ENCODE data around the gene EBNA1BP2.
"Not testable (repeated sequence)": the region's sequence is repeated elsewhere in the genome, so short reads cannot be mapped to it uniquely, and the experiment has no call there.

EBNA1BP2 gene

DNA sequence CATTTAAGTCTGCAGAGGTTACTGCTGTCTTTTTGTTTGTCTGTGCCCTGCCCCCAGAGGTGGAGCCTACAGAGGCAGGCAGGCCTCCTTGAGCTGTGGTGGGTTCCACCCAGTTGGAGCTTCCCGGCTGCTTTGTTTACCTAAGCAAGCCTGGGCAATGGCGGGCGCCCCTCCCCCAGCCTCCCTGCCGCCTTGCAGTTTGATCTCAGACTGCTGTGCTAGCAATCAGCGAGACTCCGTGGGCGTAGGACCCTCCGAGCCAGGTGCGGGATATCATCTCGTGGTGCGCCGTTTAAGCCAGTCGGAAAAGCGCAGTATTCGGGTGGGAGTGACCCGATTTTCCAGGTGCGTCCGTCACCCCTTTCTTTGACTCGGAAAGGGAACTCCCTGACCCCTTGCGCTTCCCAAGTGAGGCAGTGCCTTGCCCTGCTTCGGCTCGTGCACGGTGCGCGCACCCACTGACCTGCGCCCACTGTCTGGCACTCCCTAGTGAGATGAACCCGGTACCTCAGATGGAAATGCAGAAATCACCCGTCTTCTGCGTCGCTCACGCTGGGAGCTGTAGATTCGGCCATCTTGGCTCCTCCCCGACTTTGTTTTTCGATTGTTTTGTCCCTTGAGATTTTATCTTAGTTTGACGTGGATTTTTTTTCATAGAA, 52.0 kb downstream of the EBNA1BP2 start:
- not testable (repeated sequence) for DNase-seq (ENCODE audit: low read depth in 2 of 2)
